Gastrocnemius medialis (tissue), 4 donors: ENCODE results near the gene TMEM201. TPM values are rescaled to one million over a fixed set of nuclear protein-coding genes. Genes with fewer than 3 reads are reported as not detected.
A peak's percentile ranks its signal among the peaks of the same experiment; 100 is the strongest.

Source experiments
- ATAC-seq, 2 donors: fragments of 150-250 bp; one replicate each; pipeline ENCODE4 v1.9.1; 2016
- DNase-seq, 2 donors: peaks; one replicate each; pipeline ENCODE4 v3.0.0-alpha.2; 2019
- H3K27ac ChIP-seq, 4 donors: fragments of 200-600 bp; sonication (generic); 1 replicate in 1 of 4; 2 replicates in 3 of 4; pipeline ENCODE4 v1.5.1; 2016 to 2018; ENCODE audit warnings: mild to moderate bottlenecking in 2 of 4, moderate library complexity in 1 of 4
- H3K27me3 ChIP-seq, 3 donors: fragments of 200-600 bp; sonication (generic) in 2 of 3; 1 replicate in 1 of 3; 2 replicates in 2 of 3; pipeline versions ENCODE4 v1.5.1 to v1.6.0; 2016 to 2019; ENCODE audit warnings: mild to moderate bottlenecking in 1 of 3, moderate library complexity in 1 of 3
- H3K36me3 ChIP-seq, 2 donors: fragments of 200-600 bp; sonication (generic) in 1 of 2; one replicate each; pipeline ENCODE4 v1.5.1; 2017 to 2018
- H3K4me1 ChIP-seq, 2 donors: fragments of 200-600 bp; sonication (generic) in 1 of 2; one replicate each; pipeline ENCODE4 v1.5.1; 2016 to 2017; ENCODE audit warnings: mild to moderate bottlenecking in 2 of 2
- H3K4me3 ChIP-seq, 4 donors: fragments of 200-600 bp; sonication (generic) in 3 of 4; 1 replicate in 1 of 4; 2 replicates in 3 of 4; pipeline ENCODE4 v1.5.1; 2016 to 2019; ENCODE audit warnings: mild to moderate bottlenecking in 2 of 4
- H3K9me3 ChIP-seq, 3 donors: fragments of 200-600 bp; sonication (generic) in 2 of 3; 1 replicate in 1 of 3; 2 replicates in 2 of 3; pipeline ENCODE4 v1.5.1; 2016 to 2019
- POLR2A ChIP-seq, 2 donors: fragments of 450-650 bp; IDR thresholded peaks; one replicate each; pipeline ENCODE4 v1.6.1; 2017; ENCODE audit warnings: antibody characterized with exemption in 2 of 2, mild to moderate bottlenecking in 2 of 2, moderate library complexity in 2 of 2
- in situ Hi-C, 4 donors: fragments of 200-750 bp; cut with MboI; loops; one replicate each; pipeline versions ENCODE4 v1.15.0 to v1.8.0; 2017; ENCODE audit warnings: low sequenced_read_pairs in 4 of 4
- intact Hi-C: fragments of 100-400 bp; cut with DNase I; formaldehyde crosslinking; loops from one replicate; pipeline ENCODE4 v1.15.1; 2023; ENCODE audit warnings: low total_unique reads
- total RNA-seq, 4 donors: library from RNA; depleted of rRNA; stranded (reverse); fragments of >200 nt; gene quantifications; one replicate each; pipeline versions ENCODE4 v1.1.0 to v1.2.3, GENCODE V29; 2016
- TF ChIP-seq, protein P1 (sequence below), 5 experiments: fragments of 450-650 bp in 3 of 5; fragments of 200-600 bp in 2 of 5; sonication (generic) in 2 of 5; IDR thresholded peaks in 4 of 5; conservative IDR thresholded peaks in 1 of 5; 1 replicate in 4 of 5; 2 replicates in 1 of 5; pipeline ENCODE4 v1.5.1; 2016 to 2019; ENCODE audit warnings: antibody characterized with exemption in 5 of 5, mild to moderate bottlenecking in 3 of 5, moderate library complexity in 3 of 5

Gene TMEM201
- total RNA-seq, 4 donors from 2014 or later, result 21.5 to 67.6 (median 31.7) TPM

DNA sequence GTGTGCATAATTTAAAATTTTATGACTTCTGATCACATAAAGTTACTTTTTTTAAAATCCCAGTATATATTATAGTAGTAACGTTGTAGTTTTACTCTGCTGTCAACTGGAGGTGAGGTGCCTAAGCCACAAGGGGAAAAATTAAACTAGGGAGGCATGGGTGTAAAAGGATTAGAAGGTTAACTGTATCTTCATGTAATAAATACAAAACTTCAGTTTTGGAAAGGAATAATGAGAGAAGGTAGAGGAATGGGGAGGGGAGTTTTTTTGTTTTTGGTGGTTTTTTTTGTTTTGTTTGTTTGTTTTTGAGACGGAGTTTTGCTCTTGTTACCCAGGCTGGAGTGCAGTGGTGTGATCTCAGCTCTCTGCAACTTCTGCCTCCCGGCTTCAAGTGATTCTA lies 43.8 kb upstream of the TMEM201 start:
- intact Hi-C loops (no loop called here), in situ Hi-C loops (no loop called here)
- Histone ChIP-seq H3K4me1 (peaks cover 42 to 60% of the 10 kb centered on the region in 2 donors), H3K36me3 (no peaks in the 10 kb centered on the region), H3K9me3 (no peaks in the 10 kb centered on the region), H3K27me3 (no peaks in the 10 kb centered on the region), H3K4me3 (no peak overlapping the region), H3K27ac (peak overlapping the region in 3 of 4 donors; percentile 8 to 98 (median 31))
- no peak for DNase-seq
- TF ChIP-seq, protein P1, sequence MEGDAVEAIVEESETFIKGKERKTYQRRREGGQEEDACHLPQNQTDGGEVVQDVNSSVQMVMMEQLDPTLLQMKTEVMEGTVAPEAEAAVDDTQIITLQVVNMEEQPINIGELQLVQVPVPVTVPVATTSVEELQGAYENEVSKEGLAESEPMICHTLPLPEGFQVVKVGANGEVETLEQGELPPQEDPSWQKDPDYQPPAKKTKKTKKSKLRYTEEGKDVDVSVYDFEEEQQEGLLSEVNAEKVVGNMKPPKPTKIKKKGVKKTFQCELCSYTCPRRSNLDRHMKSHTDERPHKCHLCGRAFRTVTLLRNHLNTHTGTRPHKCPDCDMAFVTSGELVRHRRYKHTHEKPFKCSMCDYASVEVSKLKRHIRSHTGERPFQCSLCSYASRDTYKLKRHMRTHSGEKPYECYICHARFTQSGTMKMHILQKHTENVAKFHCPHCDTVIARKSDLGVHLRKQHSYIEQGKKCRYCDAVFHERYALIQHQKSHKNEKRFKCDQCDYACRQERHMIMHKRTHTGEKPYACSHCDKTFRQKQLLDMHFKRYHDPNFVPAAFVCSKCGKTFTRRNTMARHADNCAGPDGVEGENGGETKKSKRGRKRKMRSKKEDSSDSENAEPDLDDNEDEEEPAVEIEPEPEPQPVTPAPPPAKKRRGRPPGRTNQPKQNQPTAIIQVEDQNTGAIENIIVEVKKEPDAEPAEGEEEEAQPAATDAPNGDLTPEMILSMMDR (IDR thresholded peaks at IDR 0.05 in 4 of 5, conservative IDR thresholded peaks at IDR 0.05 in 1 of 5), result no peak
- TF ChIP-seq POLR2A (IDR thresholded peaks at IDR 0.05), result no peak
- ATAC-seq, result no peak

DNA sequence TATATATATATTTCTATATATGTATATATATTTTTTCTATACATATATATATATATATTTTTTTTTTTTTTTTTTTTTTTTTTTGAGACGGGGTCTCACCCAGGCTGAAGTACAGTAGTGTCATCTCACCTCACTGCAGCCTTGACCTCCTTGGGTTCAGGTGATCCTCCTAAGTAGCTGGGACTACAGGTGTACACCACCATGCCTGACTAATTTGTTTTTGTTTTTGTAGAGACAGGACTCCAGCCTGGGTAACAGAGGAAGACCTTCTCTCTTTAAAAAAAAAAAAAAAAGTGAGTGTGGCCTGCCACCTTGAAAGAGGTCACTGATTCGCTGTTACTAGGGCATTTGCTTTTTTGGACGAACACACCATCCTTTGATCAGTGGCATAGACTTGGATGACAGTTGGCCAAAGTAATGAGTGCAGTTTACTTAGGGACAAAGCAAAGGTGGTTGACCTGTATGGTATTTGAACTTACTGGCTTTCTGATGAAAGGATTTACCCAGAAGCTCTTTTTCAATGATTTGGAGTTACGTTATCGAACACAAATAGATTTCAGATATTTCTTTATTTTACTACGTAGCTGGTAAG lies 38.7 kb upstream of the TMEM201 start:
- Histone ChIP-seq H3K36me3 (peaks cover 3 to 7% of the 10 kb centered on the region in 2 donors), H3K27me3 (no peaks in the 10 kb centered on the region), H3K27ac (peak overlapping the region; percentile 57 to 98 (median 81)), H3K4me3 (no peak overlapping the region), H3K4me1 (peaks cover 38 to 64% of the 10 kb centered on the region in 2 donors), H3K9me3 (no peaks in the 10 kb centered on the region)
- in situ Hi-C loops, result no loop called here
- ATAC-seq (no peak), DNase-seq (no peak)
- TF ChIP-seq POLR2A (IDR thresholded peaks at IDR 0.05), result no peak
- TF ChIP-seq, protein P1 (IDR thresholded peaks at IDR 0.05 in 4 of 5, conservative IDR thresholded peaks at IDR 0.05 in 1 of 5), result no peak
- intact Hi-C loops, result loop anchor here (5.0 to 10.0 kb wide), 2 partner anchors 308 to 485 kb away; partner anchors contain the start of gene SLC2A5

DNA sequence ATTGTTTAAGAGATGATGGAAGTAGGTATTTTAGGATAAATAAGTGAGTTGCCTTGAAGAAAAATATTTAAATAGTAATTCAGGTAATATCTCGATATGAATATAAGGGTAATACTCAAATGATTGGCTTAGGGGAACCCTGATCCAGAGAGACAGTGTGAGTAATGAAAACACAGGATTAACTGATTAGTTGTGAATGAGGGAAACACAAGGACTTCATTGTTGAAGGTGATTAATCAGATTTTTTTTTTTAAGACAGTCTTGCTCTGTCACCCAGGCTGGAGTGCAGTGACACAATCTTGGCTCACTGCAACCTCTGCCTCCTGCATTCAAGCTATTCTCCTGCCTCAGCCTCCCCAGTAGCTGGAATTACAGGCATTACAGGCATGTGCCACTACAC lies 36.7 kb upstream of the TMEM201 start:
- no peaks in the 10 kb centered on the region for H3K9me3 ChIP-seq
- DNase-seq (no peak), ATAC-seq (no peak)
- in situ Hi-C loops (no loop called here), intact Hi-C loops (loop anchor here (5.0 to 10.0 kb wide), 2 partner anchors 310 to 487 kb away; partner anchors contain the start of gene SLC2A5)
- no peak for TF ChIP-seq POLR2A (IDR thresholded peaks at IDR 0.05)
- no peaks in the 10 kb centered on the region for H3K27me3 ChIP-seq
- no peak overlapping the region for H3K4me3 ChIP-seq
- H3K4me1 ChIP-seq, result peaks cover 51 to 69% of the 10 kb centered on the region in 2 donors
- H3K36me3 ChIP-seq, result peaks cover 3 to 7% of the 10 kb centered on the region in 2 donors
- peak overlapping the region; percentile 57 to 98 (median 81) for H3K27ac ChIP-seq

DNA sequence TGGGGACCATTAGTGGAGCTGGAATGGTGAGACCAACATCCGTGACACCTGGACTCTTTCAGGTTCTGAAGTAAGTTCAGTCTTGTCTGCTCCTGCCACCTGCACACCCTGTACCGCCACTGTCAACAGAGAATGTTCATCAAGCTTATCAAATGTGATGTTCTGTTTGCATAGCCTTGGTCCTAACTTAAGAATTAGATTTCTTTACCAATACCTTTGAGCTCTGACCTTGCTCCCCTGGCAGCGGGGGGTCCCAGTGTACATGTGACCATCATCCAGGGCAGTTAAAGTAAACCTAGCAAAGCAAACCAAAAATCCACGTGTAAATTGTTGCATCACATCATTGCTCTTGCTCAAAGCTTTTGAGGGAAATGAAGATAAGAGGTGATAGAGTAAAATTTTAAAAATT lies 35.0 kb upstream of the TMEM201 start:
- ATAC-seq, result no peak

DNA sequence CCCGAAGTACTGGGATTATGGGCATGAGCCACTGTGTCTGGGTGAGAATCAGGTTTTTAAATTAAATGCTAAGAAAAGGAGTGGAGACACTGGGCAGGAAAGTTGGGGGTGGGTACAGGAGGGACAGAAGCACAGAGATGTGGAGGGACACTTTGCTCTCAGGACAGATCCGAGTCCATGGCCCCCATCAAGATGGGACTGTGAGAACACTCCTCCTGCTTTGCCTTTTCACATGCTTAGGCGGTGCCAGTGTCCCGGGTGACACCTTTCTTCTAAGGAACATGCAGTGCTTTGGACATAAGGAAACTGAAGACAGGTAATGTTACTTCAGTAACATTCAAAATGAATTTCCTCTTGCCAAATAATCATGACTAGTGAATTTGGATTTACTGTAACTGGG lies 32.8 kb upstream of the TMEM201 start:
- peak overlapping the region; percentile 94 to 100 (median 96) for H3K27ac ChIP-seq
- ATAC-seq (peak; percentile 87 to 88), DNase-seq (peak; percentile 84 to 92)
- peak overlapping the region; percentile 25 to 43 (median 38) for H3K4me3 ChIP-seq
- peaks cover 3 to 16% of the 10 kb centered on the region in 2 donors for H3K36me3 ChIP-seq
- no peaks in the 10 kb centered on the region for H3K9me3 ChIP-seq
- in situ Hi-C loops (loop anchor here in 1 of 4 donors (5.0 kb wide), 1 partner anchor 54 kb away; no protein-coding TSS in a partner anchor), intact Hi-C loops (loop anchor here (1.0 to 10.0 kb wide), 3 partner anchors 38 to 491 kb away; partner anchors contain the start of gene SLC2A5)
- TF ChIP-seq POLR2A (IDR thresholded peaks at IDR 0.05), result peak; percentile 60 to 76
- TF ChIP-seq, protein P1 (IDR thresholded peaks at IDR 0.05 in 4 of 5, conservative IDR thresholded peaks at IDR 0.05 in 1 of 5), result no peak
- H3K27me3 ChIP-seq, result no peaks in the 10 kb centered on the region
- H3K4me1 ChIP-seq, result peaks cover 67 to 78% of the 10 kb centered on the region in 2 donors

More for the DNA sequence above, 35.0 kb upstream of the TMEM201 start:
- no peaks in the 10 kb centered on the region for H3K27me3 ChIP-seq
- H3K9me3 ChIP-seq, result no peaks in the 10 kb centered on the region
- peaks cover 3 to 14% of the 10 kb centered on the region in 2 donors for H3K36me3 ChIP-seq
- no peak overlapping the region for H3K4me3 ChIP-seq
- H3K27ac ChIP-seq, result peak overlapping the region; percentile 94 to 100 (median 96)
- H3K4me1 ChIP-seq, result peaks cover 57 to 69% of the 10 kb centered on the region in 2 donors
- TF ChIP-seq POLR2A (IDR thresholded peaks at IDR 0.05), result no peak
- TF ChIP-seq, protein P1 (IDR thresholded peaks at IDR 0.05 in 4 of 5, conservative IDR thresholded peaks at IDR 0.05 in 1 of 5), result no peak
- no peak for DNase-seq
- in situ Hi-C loops (no loop called here), intact Hi-C loops (loop anchor here (5.0 to 10.0 kb wide), 2 partner anchors 311 to 489 kb away; partner anchors contain the start of gene SLC2A5)
